Measurements from ENCODE around the gene PDCD7. TPM values are rescaled to one million over a fixed set of nuclear protein-coding genes. Genes with fewer than 3 reads are reported as not detected.

The PDCD7 gene
- total and polyA plus RNA-seq, 2 of the 4 experiments (the other 2 are of a cell fraction) = 4.7 to 12.3 TPM

DNA sequence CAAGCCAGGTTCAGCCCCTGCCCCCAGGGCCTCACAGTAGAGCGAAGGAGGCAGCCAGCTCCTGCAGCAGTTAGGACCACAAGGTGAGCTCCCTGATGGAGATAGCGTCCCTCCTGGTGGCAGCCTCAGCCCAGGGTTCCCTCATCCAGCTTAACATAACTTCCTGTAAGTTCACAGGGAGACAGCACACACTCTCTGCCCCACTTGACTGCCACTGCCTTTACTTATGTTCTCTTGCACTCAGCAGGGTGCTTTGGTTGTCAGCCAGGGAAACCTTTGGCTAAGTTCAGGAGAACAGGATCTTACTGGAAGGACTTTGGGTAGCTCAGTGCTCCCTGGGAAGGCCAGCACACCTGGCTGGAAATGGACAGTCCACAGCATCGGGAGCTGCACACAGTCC lies 46.2 kb downstream of the PDCD7 start:
- Histone ChIP-seq H3K79me1 (ENCODE audit: low read depth in 1 of 2, low read length in 2 of 2) (no peaks in the 10 kb centered on the region), H2AK9ac (replicated peaks; ENCODE audit: low read depth, low read length, poor library complexity) (no peak overlapping the region), H3K4ac (ENCODE audit: low read depth, low read length) (no peak overlapping the region), H3K14ac (replicated peaks; ENCODE audit: low read depth, low read length) (no peak overlapping the region), H2BK5ac (ENCODE audit: low read depth, low read length, poor library complexity, severe bottlenecking) (no peak overlapping the region), H2BK20ac (ENCODE audit: low read depth, low read length) (no peak overlapping the region), H3K9me3 (ENCODE audit: control insufficient read depth, insufficient read depth, low read length) (no peaks in the 10 kb centered on the region), H3K9me1 (ENCODE audit: insufficient read depth, low read length) (no peaks in the 10 kb centered on the region), H2AFZ (replicated peaks; ENCODE audit: low read length, poor library complexity) (no peak overlapping the region), H3K56ac (ENCODE audit: extremely low read depth, insufficient read depth, low read length) (no peak overlapping the region), H3K23ac (ENCODE audit: low read depth, low read length) (no peak overlapping the region), H3K27ac (ENCODE audit: insufficient read depth, low read length) (no peak overlapping the region), H4K91ac (ENCODE audit: insufficient read depth, low read depth, low read length) (no peak overlapping the region), H3K27me3 (ENCODE audit: control insufficient read depth, insufficient read depth, low read length) (peaks cover 28% of the 10 kb centered on the region), H3K4me1 (ENCODE audit: control insufficient read depth, insufficient read depth, low read length) (peaks cover 37% of the 10 kb centered on the region), H3K4me3 (ENCODE audit: insufficient read depth, low read depth, low read length) (no peak overlapping the region), H4K8ac (ENCODE audit: low read depth in 2 of 2, low read length in 2 of 2) (no peak overlapping the region), H4K5ac (ENCODE audit: low read depth, low read length) (no peak overlapping the region), H2BK15ac (ENCODE audit: low read depth, low read length) (no peak overlapping the region), H3K4me2 (ENCODE audit: low read depth, low read length) (no peak overlapping the region), H2BK120ac (ENCODE audit: low read depth, low read length) (no peak overlapping the region), H3K18ac (ENCODE audit: low read depth, low read length) (no peak overlapping the region), H4K20me1 (ENCODE audit: insufficient read depth, low read length) (no peaks in the 10 kb centered on the region; the same call in 1 of the 2 replicates), H2AK5ac (ENCODE audit: low read depth, low read length) (0 out of 2 replicates have a peak overlapping the region, but pooled peaks have one; percentile 2), H3K36me3 (ENCODE audit: control insufficient read depth, insufficient read depth, low read length) (no peaks in the 10 kb centered on the region), H3K9ac (ENCODE audit: low read depth, low read length) (no peak overlapping the region)
- DNase-seq = no peak
- intact Hi-C loops (cut with micrococcal nuclease) = no loop called here
- no CpG with 5 or more reads among the region's 3 CpGs for WGBS, 2 experiments (ENCODE audit: extremely low coverage in 2 of 2, insufficient read length in 1 of 2)
- no TSS peak for BruUV-seq (replicated peaks)
- dilution Hi-C loops (cut with HindIII; ENCODE audit: low sequenced_read_pairs, unreplicated experiment) = no loop called here
- no peak for TF ChIP-seq RCOR1 (IDR thresholded peaks at IDR 0.05; ENCODE audit: insufficient replicate concordance, low read length)
- TF ChIP-seq, protein P1, sequence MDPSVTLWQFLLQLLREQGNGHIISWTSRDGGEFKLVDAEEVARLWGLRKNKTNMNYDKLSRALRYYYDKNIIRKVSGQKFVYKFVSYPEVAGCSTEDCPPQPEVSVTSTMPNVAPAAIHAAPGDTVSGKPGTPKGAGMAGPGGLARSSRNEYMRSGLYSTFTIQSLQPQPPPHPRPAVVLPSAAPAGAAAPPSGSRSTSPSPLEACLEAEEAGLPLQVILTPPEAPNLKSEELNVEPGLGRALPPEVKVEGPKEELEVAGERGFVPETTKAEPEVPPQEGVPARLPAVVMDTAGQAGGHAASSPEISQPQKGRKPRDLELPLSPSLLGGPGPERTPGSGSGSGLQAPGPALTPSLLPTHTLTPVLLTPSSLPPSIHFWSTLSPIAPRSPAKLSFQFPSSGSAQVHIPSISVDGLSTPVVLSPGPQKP (IDR thresholded peaks at IDR 0.05; ENCODE audit: borderline replicate concordance, low read depth, low read length) = no peak
- TF ChIP-seq, protein P2, sequence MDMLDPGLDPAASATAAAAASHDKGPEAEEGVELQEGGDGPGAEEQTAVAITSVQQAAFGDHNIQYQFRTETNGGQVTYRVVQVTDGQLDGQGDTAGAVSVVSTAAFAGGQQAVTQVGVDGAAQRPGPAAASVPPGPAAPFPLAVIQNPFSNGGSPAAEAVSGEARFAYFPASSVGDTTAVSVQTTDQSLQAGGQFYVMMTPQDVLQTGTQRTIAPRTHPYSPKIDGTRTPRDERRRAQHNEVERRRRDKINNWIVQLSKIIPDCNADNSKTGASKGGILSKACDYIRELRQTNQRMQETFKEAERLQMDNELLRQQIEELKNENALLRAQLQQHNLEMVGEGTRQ (IDR thresholded peaks at IDR 0.05; ENCODE audit: low read depth, low read length) = no peak
- TF ChIP-seq MAZ (IDR thresholded peaks at IDR 0.05; ENCODE audit: borderline replicate concordance, low read depth, low read length) = no peak
- TF ChIP-seq NFE2L2 (IDR thresholded peaks at IDR 0.05; ENCODE audit: low read depth, low read length) = no peak
- no peak for TF ChIP-seq RAD21 (IDR thresholded peaks at IDR 0.05; ENCODE audit: low read length)
- TF ChIP-seq SMC3 (IDR thresholded peaks at IDR 0.05; ENCODE audit: low read depth, low read length) = no peak
- no peak for TF ChIP-seq MAFK (IDR thresholded peaks at IDR 0.05; ENCODE audit: low read depth, low read length)
- TF ChIP-seq RFX5 (IDR thresholded peaks at IDR 0.05; ENCODE audit: low read depth, low read length) = no peak
- no peak for TF ChIP-seq POLR2A (IDR thresholded peaks at IDR 0.05; ENCODE audit: low read depth, low read length)
- TF ChIP-seq CEBPB (IDR thresholded peaks at IDR 0.05; ENCODE audit: low read depth, low read length) = no peak
- no peak for TF ChIP-seq CHD1 (IDR thresholded peaks at IDR 0.05; ENCODE audit: low read depth, low read length)
- no peak for ATAC-seq (ENCODE audit: low read depth)
- POLR2A ChIA-PET (ENCODE audit: unreplicated experiment) = no interaction called here
- CTCF ChIA-PET = interaction anchor here (0.8 to 1.2 kb wide), 4 partner anchors 14 to 53 kb away, joined by 3 to 4 read pairs (median 3); no protein-coding TSS in a partner anchor
- in situ Hi-C loops (cut with MboI; ENCODE audit: low sequenced_read_pairs) = loop anchor here (5.0 to 10.0 kb wide), 2 partner anchors 35 to 53 kb away; no protein-coding TSS in a partner anchor
